Stimulated activated CD4-positive, alpha-beta T cell treated with anti-CD3 and anti-CD28 coated beads, Interleukin-15, amount 100 ng/mL, for 48 hours (primary cell): ENCODE measurements around the gene CIP2A.

Source experiments
- DNase-seq, 2 donors: peaks; one replicate each; pipeline ENCODE4 v3.0.0-alpha.2; 2020; ENCODE audit warnings: low read depth in 2 of 2

Gene CIP2A

GRCh38 chr3:108562565-108562964 is 26.7 kb downstream of the CIP2A start:
- no peak for DNase-seq

- no peak for DNase-seq
Observed at GRCh38 chr3:108555966-108556581, 33.2 kb downstream of the CIP2A start.

GRCh38 chr3:108554913-108555571 is 34.2 kb downstream of the CIP2A start:
- DNase-seq, result no peak

GRCh38 chr3:108554229-108554628 is 35.0 kb downstream of the CIP2A start:
- no peak for DNase-seq

GRCh38 chr3:108552267-108553159 is 36.7 kb downstream of the CIP2A start:
- no peak for DNase-seq

- DNase-seq, result no peak
Observed at GRCh38 chr3:108548886-108549285, 40.4 kb downstream of the CIP2A start.

- no peak for DNase-seq
Observed at GRCh38 chr3:108548304-108548703, 40.9 kb downstream of the CIP2A start.

GRCh38 chr3:108546692-108547091 is 42.5 kb downstream of the CIP2A start:
- DNase-seq, result no peak

- no peak for DNase-seq
Observed at GRCh38 chr3:108546247-108546646, 43.0 kb downstream of the CIP2A start.

GRCh38 chr3:108538083-108538482 is 51.2 kb downstream of the CIP2A start:
- no peak for DNase-seq

- DNase-seq, result no peak
Observed at GRCh38 chr3:108528459-108529252, 60.6 kb downstream of the CIP2A start.

GRCh38 chr3:108527817-108528216 is 61.4 kb downstream of the CIP2A start:
- DNase-seq, result no peak

- no peak for DNase-seq
Observed at GRCh38 chr3:108527109-108527508, 62.1 kb downstream of the CIP2A start.

- no peak for DNase-seq
Observed at GRCh38 chr3:108525971-108526370, 63.3 kb downstream of the CIP2A start.

GRCh38 chr3:108525256-108525655 is 64.0 kb downstream of the CIP2A start:
- DNase-seq, result no peak

GRCh38 chr3:108524537-108524936 is 64.7 kb downstream of the CIP2A start:
- no peak for DNase-seq

GRCh38 chr3:108518895-108519294 is 70.3 kb downstream of the CIP2A start:
- DNase-seq, result no peak

GRCh38 chr3:108516881-108517280 is 72.4 kb downstream of the CIP2A start:
- DNase-seq, result no peak

- no peak for DNase-seq
Observed at GRCh38 chr3:108513961-108514360, 75.3 kb downstream of the CIP2A start.

- no peak for DNase-seq
Observed at GRCh38 chr3:108512671-108513070, 76.6 kb downstream of the CIP2A start.

GRCh38 chr3:108511490-108511889 is 77.7 kb downstream of the CIP2A start:
- no peak for DNase-seq

- no peak for DNase-seq
Observed at GRCh38 chr3:108511055-108511454, 78.2 kb downstream of the CIP2A start.
